ENCODE data around the gene ABTB1.

The ABTB1 gene

GRCh38 chr3:127687228-127687737, 14.5 kb downstream of the ABTB1 start:
- no peak overlapping the region for H2AFZ ChIP-seq (ENCODE audit: low read length)
- H3F3A ChIP-seq (ENCODE audit: insufficient read depth, low read length) = no peaks in the 10 kb centered on the region
- no peaks in the 10 kb centered on the region for H4K20me1 ChIP-seq (ENCODE audit: insufficient read depth, low read length)
- H3K36me3 ChIP-seq (ENCODE audit: insufficient read depth, low read length) = no peaks in the 10 kb centered on the region
- H3K9ac ChIP-seq (ENCODE audit: low read length) = no peak overlapping the region
- TF ChIP-seq EZH2 (IDR thresholded peaks at IDR 0.05; ENCODE audit: borderline replicate concordance, low read length) (no peak), CTCF (IDR thresholded peaks at IDR 0.05; ENCODE audit: low read length) (no peak)
- H3K4me2 ChIP-seq (ENCODE audit: low read length) = no peak overlapping the region
- H3K9me2 ChIP-seq (ENCODE audit: low read depth, low read length) = no peaks in the 10 kb centered on the region
- no peaks in the 10 kb centered on the region for H3K79me2 ChIP-seq (ENCODE audit: insufficient read depth, low read length)
- peaks cover 3% of the 10 kb centered on the region; the same call in 1 of the 2 replicates for H3K27me3 ChIP-seq (ENCODE audit: insufficient read depth, low read length)
- H3K4me3 ChIP-seq (ENCODE audit: low read depth, low read length, poor library complexity, severe bottlenecking) = no peak overlapping the region
- H3K4me1 ChIP-seq (ENCODE audit: insufficient read depth, low read length, severe bottlenecking) = no peaks in the 10 kb centered on the region
- H3K27ac ChIP-seq (ENCODE audit: low read depth, low read length, poor library complexity, severe bottlenecking) = no peak overlapping the region
- H3K9me3 ChIP-seq (ENCODE audit: low read length) = no peaks in the 10 kb centered on the region

GRCh38 chr3:127688022-127688415, 15.3 kb downstream of the ABTB1 start:
- Histone ChIP-seq H4K20me1 (ENCODE audit: insufficient read depth, low read length) (no peaks in the 10 kb centered on the region), H3K4me1 (ENCODE audit: insufficient read depth, low read length, severe bottlenecking) (no peaks in the 10 kb centered on the region), H3K79me2 (ENCODE audit: insufficient read depth, low read length) (no peaks in the 10 kb centered on the region), H3K27me3 (ENCODE audit: insufficient read depth, low read length) (peaks cover 3% of the 10 kb centered on the region; the same call in 1 of the 2 replicates), H3K27ac (ENCODE audit: low read depth, low read length, poor library complexity, severe bottlenecking) (no peak overlapping the region), H3K9ac (ENCODE audit: low read length) (no peak overlapping the region), H3K4me3 (ENCODE audit: low read depth, low read length, poor library complexity, severe bottlenecking) (no peak overlapping the region), H2AFZ (ENCODE audit: low read length) (no peak overlapping the region), H3K36me3 (ENCODE audit: insufficient read depth, low read length) (no peaks in the 10 kb centered on the region), H3F3A (ENCODE audit: insufficient read depth, low read length) (no peaks in the 10 kb centered on the region), H3K9me2 (ENCODE audit: low read depth, low read length) (no peaks in the 10 kb centered on the region), H3K9me3 (ENCODE audit: low read length) (no peaks in the 10 kb centered on the region), H3K4me2 (ENCODE audit: low read length) (no peak overlapping the region)
- TF ChIP-seq CTCF (IDR thresholded peaks at IDR 0.05; ENCODE audit: low read length) (no peak), EZH2 (IDR thresholded peaks at IDR 0.05; ENCODE audit: borderline replicate concordance, low read length) (no peak)

GRCh38 chr3:127688416-127689265, 15.9 kb downstream of the ABTB1 start:
- Histone ChIP-seq H3K36me3 (ENCODE audit: insufficient read depth, low read length) (no peaks in the 10 kb centered on the region), H3K27ac (ENCODE audit: low read depth, low read length, poor library complexity, severe bottlenecking) (no peak overlapping the region), H3K4me2 (ENCODE audit: low read length) (no peak overlapping the region), H2AFZ (ENCODE audit: low read length) (no peak overlapping the region), H3K4me3 (ENCODE audit: low read depth, low read length, poor library complexity, severe bottlenecking) (no peak overlapping the region), H3K9me3 (ENCODE audit: low read length) (no peaks in the 10 kb centered on the region), H3K79me2 (ENCODE audit: insufficient read depth, low read length) (no peaks in the 10 kb centered on the region), H3K27me3 (ENCODE audit: insufficient read depth, low read length) (peaks cover 3% of the 10 kb centered on the region; the same call in 1 of the 2 replicates), H3K9me2 (ENCODE audit: low read depth, low read length) (no peaks in the 10 kb centered on the region), H4K20me1 (ENCODE audit: insufficient read depth, low read length) (no peaks in the 10 kb centered on the region), H3K9ac (ENCODE audit: low read length) (no peak overlapping the region), H3F3A (ENCODE audit: insufficient read depth, low read length) (no peaks in the 10 kb centered on the region), H3K4me1 (ENCODE audit: insufficient read depth, low read length, severe bottlenecking) (no peaks in the 10 kb centered on the region)
- TF ChIP-seq EZH2 (IDR thresholded peaks at IDR 0.05; ENCODE audit: borderline replicate concordance, low read length) (no peak), CTCF (IDR thresholded peaks at IDR 0.05; ENCODE audit: low read length) (no peak)
